SK-MEL-5 (cell line): ENCODE measurements around the gene ZNF879. TPM values are rescaled to one million over a fixed set of nuclear protein-coding genes. Genes with fewer than 3 reads are reported as not detected.

Experiments
- DNase-seq: peaks from one replicate; pipeline ENCODE4 v3.0.0-alpha.2; 2016; ENCODE audit warnings: low read depth, low spot score
- in situ Hi-C: cut with HindIII; loops from 2 replicates; pipeline ENCODE4 v1.10.0; 2016; ENCODE audit warnings: low sequenced_read_pairs, high pct_unique_total_duplicates, low pct_unique_long_range_greater_than_20kb
- total RNA-seq: library from RNA; depleted of rRNA; stranded (reverse); fragments of >200 nt; shearing (Covaris generic); gene quantifications from 2 replicates; pipeline ENCODE4 v1.2.3, GENCODE V29; 2014

The ZNF879 gene
- total RNA-seq, 1 experiment from 2014 or later = 1.1 TPM

DNA sequence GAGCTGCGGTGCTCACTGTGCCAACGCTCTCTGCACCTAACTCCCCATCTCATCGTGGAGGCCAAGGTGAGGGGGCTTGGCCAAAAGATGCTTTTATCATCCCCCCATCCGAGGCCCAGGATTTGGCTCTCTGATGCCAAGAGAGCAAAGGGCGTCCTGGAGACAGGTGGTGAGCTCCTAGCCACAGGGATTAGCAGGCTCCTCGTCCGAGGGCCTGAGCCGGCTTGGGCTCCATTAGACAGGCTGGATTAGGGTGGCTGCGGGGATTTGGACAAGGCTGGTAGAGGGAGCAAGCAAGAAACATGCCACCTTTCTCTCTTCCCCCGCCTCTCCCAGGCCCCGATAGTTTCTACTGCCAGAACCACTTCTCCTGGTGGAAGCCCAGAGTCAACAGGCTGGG lies 27.4 kb upstream of the ZNF879 start:
- in situ Hi-C loops = no loop called here
- no peak for DNase-seq

DNA sequence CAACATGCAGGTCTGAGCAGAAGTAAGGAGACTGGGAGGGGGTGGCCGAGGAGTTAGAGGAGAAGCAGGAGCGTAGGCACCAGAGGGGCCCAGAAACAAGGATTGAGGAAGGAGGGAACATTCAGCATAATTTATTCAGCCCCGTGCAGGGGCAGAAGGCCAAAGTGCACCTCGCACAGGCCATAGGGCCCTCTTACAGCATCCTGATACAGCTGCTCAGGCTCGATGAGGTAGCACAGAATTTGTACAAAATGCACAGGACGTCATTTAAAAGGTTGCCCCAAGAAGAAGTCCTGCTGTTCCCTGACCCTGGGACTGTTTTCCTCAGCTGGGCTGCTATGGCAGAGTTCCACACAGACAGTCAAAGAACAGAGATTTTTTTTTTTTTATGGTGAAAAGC lies 26.4 kb upstream of the ZNF879 start:
- no peak for DNase-seq
- in situ Hi-C loops = no loop called here

DNA sequence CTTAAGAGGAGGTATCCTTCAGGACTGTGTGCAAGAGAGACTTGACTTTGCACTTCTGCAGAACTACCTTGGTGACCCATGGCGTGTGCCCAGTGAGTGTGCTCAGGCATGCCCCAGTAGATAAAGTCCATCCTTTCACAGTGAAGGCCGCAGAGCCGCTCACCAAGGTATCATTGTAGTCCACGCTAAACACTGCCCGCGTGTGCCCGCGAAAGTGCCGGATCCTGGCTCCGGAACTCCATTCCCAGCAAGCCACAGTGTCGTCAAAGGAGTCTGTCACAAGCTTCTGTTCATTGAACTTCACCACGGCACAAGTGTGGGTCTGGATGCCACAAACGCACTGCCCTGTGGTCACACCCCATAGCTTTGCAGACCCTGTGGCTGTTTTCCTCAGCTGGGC lies 25.2 kb upstream of the ZNF879 start:
- in situ Hi-C loops = no loop called here
- no peak for DNase-seq

DNA sequence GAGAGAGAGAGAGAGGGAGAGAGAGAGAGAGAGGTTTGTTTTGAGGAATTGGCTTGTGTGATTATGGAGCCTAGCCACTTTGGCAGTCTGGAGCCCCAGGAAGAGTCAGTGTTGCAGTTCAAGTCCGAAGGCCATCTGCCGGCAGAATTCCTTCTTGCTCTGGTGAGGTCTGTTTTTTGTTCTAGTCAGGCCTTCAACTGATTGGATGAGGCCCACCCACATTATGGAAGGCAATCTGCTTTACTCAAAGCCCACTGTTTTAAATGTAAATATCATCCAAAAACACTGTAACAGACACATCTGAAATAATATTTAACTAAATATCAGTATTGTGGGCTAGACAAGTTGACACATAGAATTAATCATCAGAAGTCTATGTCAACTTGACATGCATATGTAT lies 17.0 kb upstream of the ZNF879 start:
- in situ Hi-C loops = no loop called here
- DNase-seq = no peak

DNA sequence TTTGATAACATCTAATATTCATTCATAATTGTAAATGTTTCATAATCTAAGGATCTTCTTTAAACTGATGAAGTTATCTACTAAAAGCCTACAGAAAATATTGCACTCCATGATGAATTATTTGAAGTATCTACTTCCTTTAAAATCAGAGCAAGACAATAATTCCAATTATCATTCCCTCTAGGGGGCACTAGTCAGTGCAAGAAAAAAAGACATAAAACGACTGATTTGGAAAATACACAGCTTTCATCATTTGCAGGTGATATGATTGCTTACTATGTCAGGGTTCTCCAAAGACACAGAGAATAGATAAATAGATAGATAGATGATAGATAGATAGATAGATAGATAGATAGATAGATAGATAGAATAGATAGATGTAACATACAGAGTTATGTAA lies 14.9 kb upstream of the ZNF879 start:
- DNase-seq = peak; percentile 4
- in situ Hi-C loops = no loop called here

DNA sequence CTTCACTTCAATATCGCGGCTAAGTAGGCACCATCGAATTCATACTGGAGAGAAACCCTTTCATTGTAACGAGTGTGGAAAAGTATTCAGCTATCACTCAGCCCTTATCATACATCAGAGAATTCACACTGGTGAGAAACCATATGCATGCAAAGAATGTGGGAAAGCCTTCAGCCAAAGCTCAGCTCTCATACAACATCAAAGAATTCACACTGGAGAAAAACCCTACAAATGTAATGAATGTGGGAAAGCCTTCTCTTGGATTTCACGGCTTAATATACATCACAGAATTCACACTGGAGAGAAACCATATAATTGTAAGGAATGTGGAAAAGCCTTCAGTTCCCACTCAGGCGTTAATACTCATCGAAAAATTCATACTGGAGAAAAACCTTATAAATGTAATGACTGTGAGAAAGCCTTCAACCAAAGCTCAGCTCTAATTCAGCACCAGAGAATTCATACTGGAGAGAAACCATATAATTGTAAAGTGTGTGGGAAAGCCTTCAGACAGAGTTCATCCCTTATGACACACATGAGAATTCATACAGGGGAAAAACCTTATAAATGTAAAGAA lies 9.5 kb downstream of the ZNF879 start:
- in situ Hi-C loops = no loop called here
- DNase-seq = no peak

DNA sequence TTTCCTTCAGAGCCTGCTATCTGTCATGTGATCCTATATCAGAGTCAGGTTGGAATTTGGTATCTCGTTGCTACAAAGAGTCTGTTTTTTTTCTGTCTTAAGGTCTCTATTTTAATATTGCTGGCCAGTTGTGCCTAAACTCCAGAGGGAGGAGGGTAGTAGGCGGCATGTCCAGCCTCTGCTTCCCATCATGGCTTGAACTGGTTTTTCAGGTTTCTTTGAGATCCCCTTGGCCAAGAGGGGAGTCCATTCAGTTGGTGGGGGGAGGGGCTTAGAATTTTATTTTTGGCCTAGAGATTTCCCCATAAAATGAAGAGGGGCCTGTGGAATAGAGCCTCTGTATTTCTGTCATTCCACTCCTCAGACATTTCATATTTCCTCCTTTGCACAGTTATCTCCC lies 21.2 kb downstream of the ZNF879 start:
- in situ Hi-C loops = no loop called here

DNA sequence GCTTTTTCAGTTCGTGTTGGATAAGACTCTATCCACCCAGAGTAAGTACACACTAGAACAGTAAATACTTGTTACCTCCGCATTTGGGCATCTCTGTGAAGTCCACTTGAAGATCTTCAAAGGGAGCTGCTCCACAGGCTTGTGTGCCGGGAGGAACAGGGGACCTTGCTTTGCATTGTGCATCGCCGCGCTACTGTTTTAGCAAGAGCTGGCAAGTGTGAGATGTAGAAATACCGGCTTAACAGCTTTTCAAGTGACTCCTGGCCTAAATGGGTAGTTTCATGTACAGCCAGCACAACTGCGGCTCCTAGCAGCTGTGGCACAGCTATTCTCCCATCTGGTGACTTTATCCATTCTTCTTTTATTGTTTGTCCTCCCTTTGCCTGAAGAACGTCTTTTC lies 28.2 kb downstream of the ZNF879 start:
- in situ Hi-C loops = no loop called here
- no peak for DNase-seq

More for the DNA sequence above, 21.2 kb downstream of the ZNF879 start:
- DNase-seq = no peak

DNA sequence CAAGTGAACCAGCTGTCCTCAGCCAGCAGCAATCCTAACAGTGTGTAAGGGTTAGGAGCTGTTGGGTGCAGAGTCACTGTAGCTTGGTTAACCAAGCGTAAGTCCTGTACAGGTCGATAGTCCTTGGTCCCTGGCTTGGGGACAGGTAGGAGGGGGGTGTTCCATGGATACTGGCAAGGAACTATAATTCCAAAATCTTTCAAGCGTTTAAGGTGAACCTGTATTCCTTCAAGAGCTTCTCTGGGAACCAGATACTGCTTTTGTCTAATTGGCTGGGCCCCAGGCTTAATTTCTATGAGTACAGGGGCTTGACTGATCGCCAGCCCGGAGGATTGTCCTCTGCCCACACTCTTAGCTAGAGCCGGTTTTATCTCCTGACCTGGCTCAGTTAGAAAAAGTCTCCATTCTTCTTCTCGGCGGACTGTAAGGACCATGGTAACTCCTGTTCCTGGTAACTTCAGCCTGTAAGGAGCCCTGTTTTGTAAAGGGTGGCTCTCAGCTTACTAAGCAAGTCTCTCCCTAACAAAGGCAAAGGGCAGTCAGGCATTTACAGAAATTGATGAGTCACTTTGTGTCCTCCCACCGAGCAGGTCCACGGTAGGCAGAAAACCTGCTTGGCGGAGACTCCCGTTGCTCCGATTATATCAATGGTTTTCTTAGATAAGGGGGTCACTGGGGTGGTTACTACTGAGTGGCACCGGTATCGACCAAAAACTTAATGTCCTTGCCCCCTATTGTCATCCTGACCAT lies 30.6 kb downstream of the ZNF879 start:
- no peak for DNase-seq
- in situ Hi-C loops = no loop called here

DNA sequence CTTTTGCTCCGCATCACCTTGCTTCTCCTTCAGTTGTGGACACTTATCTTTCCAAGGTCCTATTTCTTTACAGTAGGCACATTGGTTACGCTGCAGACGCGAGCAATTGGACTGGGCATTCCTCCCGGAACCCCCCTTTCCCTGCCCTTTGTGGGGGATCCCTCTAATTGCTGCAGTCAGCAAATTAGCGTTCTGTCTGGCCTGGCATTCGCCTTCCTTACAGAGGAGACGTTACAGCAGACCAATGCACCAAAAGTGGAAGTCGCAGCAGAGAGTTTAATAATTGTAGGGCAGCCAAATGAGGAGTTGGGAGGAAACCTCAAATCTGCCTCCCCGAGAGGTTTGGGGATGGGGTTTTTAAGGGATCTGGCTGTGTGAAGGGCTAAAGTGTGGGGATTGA lies 31.3 kb downstream of the ZNF879 start:
- in situ Hi-C loops = no loop called here
- no peak for DNase-seq

DNA sequence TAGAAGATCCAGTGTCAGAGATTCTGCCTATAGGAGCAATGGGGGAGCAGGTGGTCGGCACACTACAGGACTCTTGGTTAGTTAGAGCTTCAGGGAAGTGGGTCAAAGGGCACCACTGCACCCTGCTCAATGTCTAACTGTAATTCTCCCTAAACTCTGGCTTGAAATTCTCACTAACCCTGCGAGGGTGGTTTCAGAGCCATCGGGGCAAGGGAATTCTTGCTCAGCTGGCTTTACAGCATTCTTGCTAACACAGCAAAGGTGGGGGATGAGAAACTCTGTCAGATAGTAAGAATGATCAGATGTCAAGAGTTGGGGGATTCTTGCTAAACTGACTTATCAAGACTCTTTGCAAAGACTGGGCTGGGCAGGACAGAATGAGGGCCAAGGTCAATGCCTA lies 31.8 kb downstream of the ZNF879 start:
- no peak for DNase-seq
- in situ Hi-C loops = no loop called here

DNA sequence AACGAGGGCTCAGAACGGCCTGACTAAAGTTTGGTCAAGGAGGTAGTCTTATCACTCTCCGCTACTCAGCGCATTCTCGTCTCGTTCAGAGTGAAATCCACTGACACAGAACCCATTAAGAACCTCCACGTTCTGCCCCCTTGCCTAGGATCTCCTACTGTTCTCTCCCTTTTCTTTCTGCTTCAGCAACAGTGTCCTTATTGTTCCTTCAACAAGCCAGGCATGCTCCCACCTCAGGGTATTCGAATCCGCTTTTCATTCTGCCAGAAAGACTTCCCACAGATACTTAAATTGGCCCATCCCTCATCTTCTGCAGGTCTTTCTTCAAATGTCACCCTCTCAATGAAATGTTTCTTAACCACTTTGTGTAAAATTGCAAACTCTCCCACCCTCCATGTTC lies 32.2 kb downstream of the ZNF879 start:
- peak; percentile 2 for DNase-seq
- in situ Hi-C loops = no loop called here

DNA sequence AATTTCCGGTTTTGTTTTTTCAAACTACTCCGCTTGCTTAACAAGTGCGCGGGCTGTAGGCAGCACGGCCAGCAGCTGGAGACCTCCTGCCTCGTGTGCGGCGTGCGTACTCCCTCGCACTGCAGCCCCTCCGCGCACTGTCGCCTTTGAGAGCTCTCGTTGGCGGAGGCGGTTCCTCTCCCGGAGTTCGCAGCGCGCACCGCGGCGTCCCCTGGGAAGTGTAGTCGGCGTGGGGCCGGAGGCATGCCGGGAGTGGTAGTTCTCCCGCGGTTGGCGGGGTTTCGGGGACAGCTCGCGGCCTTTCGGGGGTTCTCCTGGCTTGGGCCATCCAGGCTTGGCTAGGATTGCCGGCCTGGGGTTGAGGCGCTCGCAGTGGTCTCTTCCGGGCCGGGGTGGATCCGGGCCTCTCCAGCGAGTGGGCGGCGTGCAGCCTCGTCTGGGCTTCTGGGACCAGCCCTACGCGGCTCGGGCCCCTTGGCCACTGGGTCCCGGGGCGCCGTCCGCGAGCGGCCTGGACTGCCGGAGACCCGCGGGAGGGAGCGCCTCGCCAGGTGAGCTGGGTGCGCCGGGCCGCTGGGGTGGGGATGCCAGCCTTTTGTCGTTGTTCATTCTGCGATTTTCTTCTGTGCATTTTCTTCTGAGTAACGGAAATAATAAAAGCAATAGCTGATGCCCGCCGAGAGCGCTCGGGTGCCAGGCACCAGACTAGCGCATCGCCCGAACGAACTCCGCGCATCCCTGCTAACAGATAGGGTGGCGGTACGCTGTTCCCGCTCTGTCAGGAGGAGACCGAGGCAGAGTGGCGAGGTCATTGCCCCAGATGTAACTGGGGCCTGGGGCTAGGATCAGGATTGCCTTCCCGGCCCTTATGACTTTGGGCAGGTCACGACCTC lies 36.8 kb downstream of the ZNF879 start, which contains the start of gene ZNF354C:
Gene ZNF354C (plus strand): TSS at position 258 of the 893 bp plus-strand sequence. CDS start 1,696 bp downstream, outside the sequence.
- in situ Hi-C loops = no loop called here
- DNase-seq = peak; percentile 69

DNA sequence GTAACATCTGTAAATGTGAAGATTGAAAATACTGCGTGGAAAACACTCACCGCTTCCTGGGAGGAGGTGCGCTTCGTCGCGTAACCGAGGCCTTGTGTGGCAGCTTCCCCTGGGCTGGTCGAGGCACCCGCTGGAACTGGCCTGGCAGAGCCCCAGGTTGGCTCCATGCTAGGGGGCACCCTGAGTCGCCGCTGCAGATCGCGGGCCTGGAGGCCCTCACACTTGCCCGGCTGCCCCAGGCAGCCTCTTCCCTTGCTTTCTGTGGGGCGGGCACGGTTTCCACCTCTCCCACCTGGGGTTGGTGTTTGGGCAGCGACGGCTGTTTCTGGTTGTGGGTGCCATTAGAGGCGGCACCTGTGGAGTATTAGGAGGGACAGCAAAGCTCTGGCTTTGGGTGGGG lies 37.4 kb downstream of the ZNF879 start:
- in situ Hi-C loops = no loop called here
- no peak for DNase-seq

DNA sequence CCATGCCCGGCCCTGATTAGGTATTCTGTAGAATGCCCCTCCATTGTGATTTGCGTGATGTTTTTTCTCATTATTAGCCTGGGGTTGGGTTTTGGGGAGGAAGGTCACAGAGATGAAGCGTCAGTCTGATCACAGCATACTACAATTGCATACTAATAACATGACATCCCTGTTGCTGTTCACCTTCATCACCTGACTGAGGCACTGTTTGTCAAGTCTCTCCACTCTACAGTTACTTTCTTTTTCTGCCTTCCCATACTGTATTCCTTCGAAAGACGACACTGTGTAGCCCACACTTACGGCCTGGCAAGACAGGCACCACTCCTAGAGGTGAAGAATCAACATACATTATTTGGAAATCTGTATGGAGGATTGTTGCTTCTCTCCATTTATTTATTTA lies 42.1 kb downstream of the ZNF879 start:
- no peak for DNase-seq
- in situ Hi-C loops = no loop called here

DNA sequence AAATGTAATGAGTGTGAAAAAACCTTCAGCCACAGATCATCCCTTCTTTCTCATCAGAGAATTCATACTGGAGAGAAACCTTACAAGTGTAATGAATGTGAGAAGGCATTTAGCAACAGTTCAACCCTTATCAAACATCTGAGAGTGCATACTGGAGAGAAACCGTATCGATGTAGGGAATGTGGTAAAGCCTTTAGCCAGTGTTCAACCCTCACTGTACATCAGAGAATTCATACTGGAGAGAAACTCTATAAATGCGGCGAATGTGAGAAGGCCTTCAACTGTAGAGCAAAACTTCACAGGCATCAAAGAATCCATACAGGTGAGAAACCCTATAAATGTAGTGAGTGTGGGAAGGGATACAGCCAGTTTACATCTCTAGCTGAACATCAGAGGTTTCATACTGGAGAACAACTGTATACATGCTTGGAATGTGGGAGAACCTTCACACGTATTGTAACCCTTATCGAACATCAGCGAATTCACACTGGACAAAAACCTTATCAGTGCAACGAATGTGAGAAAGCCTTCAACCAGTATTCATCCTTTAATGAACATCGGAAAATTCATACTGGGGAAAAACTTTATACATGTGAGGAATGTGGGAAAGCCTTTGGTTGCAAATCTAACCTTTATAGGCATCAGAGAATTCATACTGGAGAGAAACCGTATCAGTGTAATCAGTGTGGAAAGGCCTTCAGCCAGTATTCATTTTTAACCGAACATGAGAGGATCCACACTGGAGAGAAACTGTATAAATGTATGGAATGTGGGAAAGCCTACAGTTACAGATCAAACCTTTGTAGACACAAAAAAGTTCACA lies 55.8 kb downstream of the ZNF879 start:
- in situ Hi-C loops = no loop called here
- DNase-seq = no peak

DNA sequence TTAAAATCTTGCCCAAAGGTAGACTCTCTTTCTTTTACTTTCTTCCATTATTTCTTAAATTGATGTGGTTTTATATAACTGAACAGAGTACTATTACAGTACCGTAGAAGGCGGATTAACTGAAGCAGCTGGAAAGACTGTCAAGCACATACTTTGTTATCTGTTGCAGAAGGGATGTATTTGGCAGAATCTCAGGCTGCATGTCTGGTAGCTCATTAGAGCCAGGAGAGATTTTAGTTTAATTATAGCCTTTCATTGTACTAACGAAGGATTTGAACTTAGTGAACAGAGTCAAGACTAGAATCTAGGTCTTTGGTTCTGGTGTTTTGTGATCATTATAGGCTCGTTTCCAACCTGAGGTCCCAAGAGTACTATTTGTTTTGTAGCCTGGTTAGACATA lies 57.1 kb downstream of the ZNF879 start:
- no peak for DNase-seq
- in situ Hi-C loops = no loop called here
